ENCODE data around the gene PRR16. TPM values are rescaled to one million over a fixed set of nuclear protein-coding genes. Genes with fewer than 3 reads are reported as not detected.

PRR16 gene
- total RNA-seq, 6 experiments from 2014 or later, result 53.5 to 74.0 (median 61.2) TPM

- H3K4me3 Mint-ChIP-seq, result no peak overlapping the region
- H3K27me3 Mint-ChIP-seq (ENCODE audit: insufficient read depth), result no peaks in the 10 kb centered on the region; the same call in 1 of the 2 replicates
- no peak overlapping the region for H3K27ac Mint-ChIP-seq
These were observed 2.8 kb upstream of the PRR16 start for GRCh38 chr5:120461251-120461650.

GRCh38 chr5:120463006-120463680 lies 957 bp upstream of the PRR16 start:
- Mint-ChIP-seq H3K36me3 (ENCODE audit: low read depth) (peaks cover 5% of the 10 kb centered on the region; the same call in 1 of the 2 replicates), H3K9me3 (no peaks in the 10 kb centered on the region), H3K4me1 (ENCODE audit: low read depth) (peaks cover 46% of the 10 kb centered on the region), H3K27me3 (ENCODE audit: insufficient read depth) (no peaks in the 10 kb centered on the region; the same call in 1 of the 2 replicates), H3K27ac (peak overlapping the region; percentile 90), H3K4me3 (peak overlapping the region; percentile 100)
- no peak for DNase-seq
- no peak for TF ChIP-seq CTCF (IDR thresholded peaks at IDR 0.05)

More at GRCh38 chr5:120461251-120461650, 2.8 kb upstream of the PRR16 start:
- no peaks in the 10 kb centered on the region for H3K9me3 Mint-ChIP-seq
- H3K4me1 Mint-ChIP-seq (ENCODE audit: low read depth), result peaks cover 28% of the 10 kb centered on the region
- DNase-seq, result no peak
- peaks cover 13% of the 10 kb centered on the region; the same call in 1 of the 2 replicates for H3K36me3 Mint-ChIP-seq (ENCODE audit: low read depth)
- TF ChIP-seq CTCF (IDR thresholded peaks at IDR 0.05), result no peak

GRCh38 chr5:120464627-120465435 lies 731 bp downstream of the PRR16 start:
- peak; percentile 58 for DNase-seq
- peaks cover 56% of the 10 kb centered on the region for H3K4me1 Mint-ChIP-seq (ENCODE audit: low read depth)
- TF ChIP-seq CTCF (IDR thresholded peaks at IDR 0.05), result no peak
- no peaks in the 10 kb centered on the region; the same call in 1 of the 2 replicates for H3K27me3 Mint-ChIP-seq (ENCODE audit: insufficient read depth)
- H3K9me3 Mint-ChIP-seq, result no peaks in the 10 kb centered on the region
- peaks cover 5% of the 10 kb centered on the region; the same call in 1 of the 2 replicates for H3K36me3 Mint-ChIP-seq (ENCODE audit: low read depth)
- H3K4me3 Mint-ChIP-seq, result peak overlapping the region; percentile 100
- H3K27ac Mint-ChIP-seq, result peak overlapping the region; percentile 88

GRCh38 chr5:120465436-120465961 lies 1.4 kb downstream of the PRR16 start:
- Mint-ChIP-seq H3K4me3 (peak overlapping the region; percentile 100), H3K36me3 (ENCODE audit: low read depth) (peaks cover 5% of the 10 kb centered on the region; the same call in 1 of the 2 replicates), H3K4me1 (ENCODE audit: low read depth) (peaks cover 60% of the 10 kb centered on the region), H3K27ac (peak overlapping the region; percentile 88), H3K27me3 (ENCODE audit: insufficient read depth) (no peaks in the 10 kb centered on the region; the same call in 1 of the 2 replicates), H3K9me3 (no peaks in the 10 kb centered on the region)
- TF ChIP-seq CTCF (IDR thresholded peaks at IDR 0.05), result no peak
- peak; percentile 58 for DNase-seq

GRCh38 chr5:120466341-120467006 lies 2.4 kb downstream of the PRR16 start:
- no peak for DNase-seq
- Mint-ChIP-seq H3K27me3 (ENCODE audit: insufficient read depth) (no peaks in the 10 kb centered on the region; the same call in 1 of the 2 replicates), H3K9me3 (no peaks in the 10 kb centered on the region), H3K27ac (peak overlapping the region; percentile 88), H3K4me3 (peak overlapping the region; percentile 100), H3K4me1 (ENCODE audit: low read depth) (peaks cover 62% of the 10 kb centered on the region), H3K36me3 (ENCODE audit: low read depth) (peaks cover 5% of the 10 kb centered on the region; the same call in 1 of the 2 replicates)
- TF ChIP-seq CTCF (IDR thresholded peaks at IDR 0.05), result no peak

Measured in HFFc6 (cell line).